Activated CD8-positive, alpha-beta T cell treated with anti-CD3 and anti-CD28 coated beads for 36 hours (primary cell): Measurements from ENCODE around the gene CD200. TPM values are rescaled to one million over a fixed set of nuclear protein-coding genes. Genes with fewer than 3 reads are reported as not detected.

ENCODE experiments used
- ATAC-seq: fragments of 200-7000 bp; cut with Tn5 transposase; one replicate; pipeline ENCODE4 v1.10.0; 2021; ENCODE audit warnings: mild to moderate bottlenecking, moderate library complexity
- CTCF ChIA-PET: fragments of 350-600 bp; sonication (Branson Sonifier 250); formaldehyde crosslinking; loops from one replicate; lab custom pipeline; 2021; ENCODE audit warnings: antibody characterized with exemption; lab: Charles Lee
- POLR2A ChIA-PET: fragments of 350-600 bp; sonication (Branson Sonifier 250); formaldehyde crosslinking; loops from one replicate; lab custom pipeline; 2021; ENCODE audit warnings: antibody characterized with exemption; lab: Charles Lee
- DNase-seq: peaks from one replicate; pipeline ENCODE4 v3.0.0-alpha.2; 2020
- H3K27ac Mint-ChIP-seq: one replicate; pipeline ENCODE4 v1.8.0; 2021; ENCODE audit warnings: mild to moderate bottlenecking, mixed read lengths
- H3K27me3 Mint-ChIP-seq: one replicate; pipeline ENCODE4 v1.8.0; 2021; ENCODE audit warnings: mixed read lengths
- H3K36me3 Mint-ChIP-seq: one replicate; pipeline ENCODE4 v1.8.0; 2021; ENCODE audit warnings: low read depth, mixed read lengths
- H3K4me1 Mint-ChIP-seq: one replicate; pipeline ENCODE4 v1.8.0; 2021; ENCODE audit warnings: low read depth, mixed read lengths
- H3K4me3 Mint-ChIP-seq: one replicate; pipeline ENCODE4 v1.8.0; 2021; ENCODE audit warnings: mild to moderate bottlenecking, moderate library complexity, mixed read lengths
- H3K9me3 Mint-ChIP-seq: one replicate; pipeline ENCODE4 v1.8.0; 2021; ENCODE audit warnings: mixed read lengths
- intact Hi-C: fragments of 100-400 bp; cut with micrococcal nuclease; formaldehyde crosslinking; loops from one replicate; pipeline ENCODE4 v1.10.0; 2022
- total RNA-seq, 2 experiments: library from RNA; stranded (reverse); gene quantifications; one replicate each; pipeline ENCODE4 v1.2.3, GENCODE V29; 2021
- TF ChIP-seq, protein P1 (sequence below): fragments of 200-600 bp; IDR thresholded peaks from one replicate; pipeline ENCODE4 v1.8.0; 2022; ENCODE audit warnings: antibody characterized with exemption, mild to moderate bottlenecking

The CD200 gene
- total RNA-seq, 2 experiments from 2014 or later = 15.7 to 16.7 TPM

DNA sequence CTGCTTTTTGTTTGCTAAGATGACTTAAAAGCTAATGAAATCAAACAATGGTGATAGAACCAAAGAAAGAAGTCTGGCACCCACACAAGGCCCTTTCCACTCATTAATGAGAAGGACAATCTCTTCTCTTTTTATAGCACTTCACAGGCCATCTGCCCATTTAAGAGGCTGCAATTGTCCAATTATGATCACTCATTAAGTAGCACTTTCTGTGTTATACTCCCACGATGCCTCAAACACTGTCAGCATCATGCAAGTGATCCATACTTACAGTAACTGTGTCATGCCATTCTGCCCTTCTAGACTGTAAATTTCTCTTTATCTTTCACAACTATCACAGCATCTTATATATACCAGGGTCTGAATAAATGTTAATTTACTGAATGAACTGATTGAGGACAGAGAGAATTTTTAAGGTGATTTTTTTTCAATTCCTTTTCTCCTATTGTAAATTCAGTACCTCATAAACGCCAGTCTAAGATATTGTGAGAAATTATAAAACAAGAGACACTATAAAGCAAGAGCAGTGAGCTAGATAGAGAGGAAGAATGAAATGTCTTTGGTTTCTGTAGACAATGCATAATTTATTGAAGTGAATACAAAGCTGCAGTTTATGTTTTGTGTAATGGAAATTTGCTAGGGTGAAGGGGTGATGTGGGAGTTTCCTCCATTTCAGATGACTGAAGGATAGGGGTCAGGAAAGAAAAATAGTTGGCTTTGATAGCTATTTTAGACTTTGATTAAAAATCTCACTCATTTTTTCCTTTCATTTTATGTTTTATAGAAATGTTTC lies 17.3 kb downstream of the CD200 start:
- Mint-ChIP-seq H3K36me3 (peaks cover 80% of the 10 kb centered on the region), H3K27ac (no peak overlapping the region), H3K27me3 (no peaks in the 10 kb centered on the region), H3K4me1 (peaks cover 21% of the 10 kb centered on the region), H3K9me3 (no peaks in the 10 kb centered on the region), H3K4me3 (no peak overlapping the region)
- ChIA-PET CTCF (interaction anchor here (0.6 to 2.4 kb wide), 5 partner anchors 11 to 102 kb away, joined by 3 to 7 read pairs (median 3); partner anchors contain the start of gene CD200), POLR2A (no interaction called here)
- TF ChIP-seq, protein P1, sequence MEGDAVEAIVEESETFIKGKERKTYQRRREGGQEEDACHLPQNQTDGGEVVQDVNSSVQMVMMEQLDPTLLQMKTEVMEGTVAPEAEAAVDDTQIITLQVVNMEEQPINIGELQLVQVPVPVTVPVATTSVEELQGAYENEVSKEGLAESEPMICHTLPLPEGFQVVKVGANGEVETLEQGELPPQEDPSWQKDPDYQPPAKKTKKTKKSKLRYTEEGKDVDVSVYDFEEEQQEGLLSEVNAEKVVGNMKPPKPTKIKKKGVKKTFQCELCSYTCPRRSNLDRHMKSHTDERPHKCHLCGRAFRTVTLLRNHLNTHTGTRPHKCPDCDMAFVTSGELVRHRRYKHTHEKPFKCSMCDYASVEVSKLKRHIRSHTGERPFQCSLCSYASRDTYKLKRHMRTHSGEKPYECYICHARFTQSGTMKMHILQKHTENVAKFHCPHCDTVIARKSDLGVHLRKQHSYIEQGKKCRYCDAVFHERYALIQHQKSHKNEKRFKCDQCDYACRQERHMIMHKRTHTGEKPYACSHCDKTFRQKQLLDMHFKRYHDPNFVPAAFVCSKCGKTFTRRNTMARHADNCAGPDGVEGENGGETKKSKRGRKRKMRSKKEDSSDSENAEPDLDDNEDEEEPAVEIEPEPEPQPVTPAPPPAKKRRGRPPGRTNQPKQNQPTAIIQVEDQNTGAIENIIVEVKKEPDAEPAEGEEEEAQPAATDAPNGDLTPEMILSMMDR = no peak
- ATAC-seq (no peak), DNase-seq (no peak)
- intact Hi-C loops = no loop called here

DNA sequence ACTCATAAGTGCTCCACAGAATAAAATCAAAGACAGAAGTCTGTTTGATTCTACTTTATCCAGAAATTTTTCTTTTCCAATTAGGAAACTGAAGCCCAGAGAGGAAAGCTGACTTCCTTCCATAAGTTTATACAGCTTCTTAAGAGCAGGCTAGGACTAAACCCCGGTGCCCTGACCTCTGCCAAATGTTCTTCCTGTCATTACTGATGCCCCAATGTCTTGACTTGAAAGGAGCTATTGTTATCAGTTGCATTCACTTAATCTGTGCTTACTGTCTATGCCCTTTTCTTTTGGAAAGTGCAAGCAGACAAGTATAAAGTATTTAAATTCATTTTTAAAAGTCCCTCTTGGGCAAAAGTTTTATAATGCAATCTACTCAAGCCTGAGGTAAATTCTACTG lies 18.1 kb downstream of the CD200 start:
- ATAC-seq (no peak), DNase-seq (no peak)
- no peak overlapping the region for H3K27ac Mint-ChIP-seq
- ChIA-PET POLR2A (interaction anchor here (0.6 kb wide), 1 partner anchor 19 kb away, joined by 3 read pairs; no protein-coding TSS in a partner anchor), CTCF (interaction anchor here (0.7 to 2.4 kb wide), 4 partner anchors 10 to 58 kb away, joined by 3 to 7 read pairs (median 5); partner anchors contain the start of gene CD200)
- peaks cover 21% of the 10 kb centered on the region for H3K4me1 Mint-ChIP-seq
- no peaks in the 10 kb centered on the region for H3K9me3 Mint-ChIP-seq
- H3K4me3 Mint-ChIP-seq = no peak overlapping the region
- H3K36me3 Mint-ChIP-seq = peaks cover 75% of the 10 kb centered on the region
- intact Hi-C loops = no loop called here
- TF ChIP-seq, protein P1 = no peak
- no peaks in the 10 kb centered on the region for H3K27me3 Mint-ChIP-seq

DNA sequence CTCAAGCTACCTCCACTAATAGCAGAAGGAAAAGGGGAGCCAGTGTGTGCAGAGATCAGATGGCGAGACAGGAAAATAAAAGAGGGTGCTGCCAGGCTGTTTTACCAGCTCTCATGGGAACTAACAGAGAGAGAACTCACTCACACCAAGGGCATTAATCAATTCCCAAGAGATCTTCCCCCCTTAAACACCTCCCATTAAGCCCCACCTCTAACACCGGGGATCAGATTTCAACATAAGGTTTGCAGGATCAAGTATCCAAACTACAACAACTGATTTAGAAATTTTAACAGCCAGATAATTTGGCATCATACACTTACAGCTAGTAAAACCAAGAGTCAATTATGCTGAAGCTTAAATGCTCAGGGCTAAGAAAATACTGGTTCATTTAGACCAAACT lies 18.9 kb downstream of the CD200 start:
- ChIA-PET POLR2A (interaction anchor here (0.6 kb wide), 1 partner anchor 19 kb away, joined by 3 read pairs; no protein-coding TSS in a partner anchor), CTCF (interaction anchor here (2.4 kb wide), 1 partner anchor 18 kb away, joined by 7 read pairs; the partner anchor contains the start of gene CD200)
- Mint-ChIP-seq H3K4me3 (no peak overlapping the region), H3K27me3 (no peaks in the 10 kb centered on the region), H3K27ac (no peak overlapping the region), H3K4me1 (peaks cover 16% of the 10 kb centered on the region), H3K36me3 (peaks cover 68% of the 10 kb centered on the region), H3K9me3 (no peaks in the 10 kb centered on the region)
- TF ChIP-seq, protein P1 = no peak
- DNase-seq (no peak), ATAC-seq (no peak)
- intact Hi-C loops = no loop called here

DNA sequence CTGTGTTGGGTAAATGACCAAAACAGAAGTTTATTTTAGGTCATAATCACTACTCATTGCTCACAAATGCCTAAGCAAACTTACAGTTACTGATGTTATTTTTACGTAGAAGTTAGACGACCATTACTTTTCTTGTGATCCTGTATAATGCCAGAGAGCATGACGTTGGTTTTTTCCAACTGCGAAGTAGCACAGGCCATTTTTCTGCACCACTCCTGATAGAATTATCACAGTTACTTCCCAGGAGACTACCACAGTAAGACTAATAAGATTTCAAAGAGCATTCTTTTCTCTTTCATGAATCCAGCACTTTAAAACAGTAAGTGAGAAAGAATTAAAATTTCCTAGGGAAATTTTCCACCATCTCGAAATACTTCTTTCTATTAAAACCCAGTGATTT lies 19.8 kb downstream of the CD200 start:
- ChIA-PET POLR2A (no interaction called here), CTCF (interaction anchor here (2.2 kb wide), 1 partner anchor 59 kb away, joined by 6 read pairs; the partner anchor contains the start of gene SLC9C1)
- ATAC-seq = no peak
- no peak overlapping the region for H3K27ac Mint-ChIP-seq
- peaks cover 18% of the 10 kb centered on the region for H3K4me1 Mint-ChIP-seq
- H3K9me3 Mint-ChIP-seq = no peaks in the 10 kb centered on the region
- no peak for DNase-seq
- peaks cover 61% of the 10 kb centered on the region for H3K36me3 Mint-ChIP-seq
- H3K4me3 Mint-ChIP-seq = no peak overlapping the region
- no peaks in the 10 kb centered on the region for H3K27me3 Mint-ChIP-seq
- intact Hi-C loops = no loop called here
- TF ChIP-seq, protein P1 = no peak

DNA sequence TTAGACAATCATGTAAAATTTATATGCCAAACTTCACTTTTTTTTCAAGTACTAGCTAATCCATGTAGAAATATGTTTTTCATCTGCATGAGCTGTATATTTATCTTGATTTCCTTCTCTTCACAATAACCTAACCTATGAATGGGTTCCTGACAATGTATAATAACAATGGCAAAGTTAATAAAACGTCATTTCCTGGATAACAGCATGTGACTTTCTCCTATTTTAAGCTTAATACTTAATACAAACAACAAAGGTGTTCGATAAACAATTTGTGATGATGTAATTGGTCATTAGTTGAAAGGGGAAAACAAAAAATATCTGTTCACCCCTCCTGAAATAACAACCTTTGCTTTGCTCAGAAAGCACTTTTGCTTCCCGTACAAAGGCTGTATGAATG lies 20.4 kb downstream of the CD200 start:
- no peak overlapping the region for H3K27ac Mint-ChIP-seq
- peaks cover 56% of the 10 kb centered on the region for H3K36me3 Mint-ChIP-seq
- H3K4me3 Mint-ChIP-seq = no peak overlapping the region
- CTCF ChIA-PET = interaction anchor here (1.6 to 2.2 kb wide), 2 partner anchors 60 to 178 kb away, joined by 3 to 6 read pairs; partner anchors contain the start of gene SLC9C1
- no peak for ATAC-seq
- POLR2A ChIA-PET = no interaction called here
- no peaks in the 10 kb centered on the region for H3K9me3 Mint-ChIP-seq
- no peak for DNase-seq
- TF ChIP-seq, protein P1 = no peak
- peaks cover 25% of the 10 kb centered on the region for H3K4me1 Mint-ChIP-seq
- H3K27me3 Mint-ChIP-seq = no peaks in the 10 kb centered on the region
- intact Hi-C loops = no loop called here
